Body of pancreas (tissue), 4 donors: ENCODE data around the gene SYT2.

Experiments used
- CTCF ChIP-seq, 7 experiments: fragments of 450-650 bp in 4 of 7; fragments of 200-600 bp in 3 of 7; sonication (generic) in 3 of 7; IDR thresholded peaks; one replicate each; pipeline ENCODE4 v1.5.1; 2016 to 2019; ENCODE audit warnings: antibody characterized with exemption in 7 of 7
- POLR2A ChIP-seq, 3 donors: fragments of 450-650 bp; IDR thresholded peaks; one replicate each; pipeline ENCODE4 v1.6.1; 2016; ENCODE audit warnings: antibody characterized with exemption in 3 of 3, mild to moderate bottlenecking in 2 of 3

- TF ChIP-seq CTCF (IDR thresholded peaks at IDR 0.05) (no peak), POLR2A (IDR thresholded peaks at IDR 0.05) (no peak)
Measured at GRCh38 chr1:202648605-202649226, 61.5 kb downstream of the SYT2 start.
